ENCODE results near the gene NBPF26.
"Not testable (repeated sequence)": the region's sequence is repeated elsewhere in the genome, so short reads cannot be mapped to it uniquely, and the experiment has no call there.

- not testable (repeated sequence) for TF ChIP-seq CTCF (conservative IDR thresholded peaks at IDR 0.05 in 1 of 2, IDR thresholded peaks at IDR 0.05 in 1 of 2; ENCODE audit: extremely low read depth in 1 of 2, insufficient read depth in 1 of 2, low read depth in 1 of 2, low read length in 2 of 2); EZH2 (IDR thresholded peaks at IDR 0.05; ENCODE audit: borderline replicate concordance, low read length)
Observed at GRCh38 chr1:120724507-120724906, 762 bp downstream of the NBPF26 start.

Data from mammary epithelial cell (primary cell).